NT2/D1 (cell line): ENCODE data around the gene BANF1.
"Not testable (repeated sequence)": the region's sequence is repeated elsewhere in the genome, so short reads cannot be mapped to it uniquely, and the experiment has no call there.

Experiments used
- DNase-seq: peaks from one replicate; pipeline ENCODE4 v3.0.0-alpha.2; 2011; ENCODE audit warnings: low read depth, low spot score
- H3K27me3 ChIP-seq: 2 replicates; pipeline ENCODE4 v1.6.0; 2011; ENCODE audit warnings: mild to moderate bottlenecking; ENCODE audit not compliant: insufficient read length, insufficient read depth
- H3K36me3 ChIP-seq: 2 replicates; pipeline ENCODE4 v1.6.1; 2011; ENCODE audit warnings: mild to moderate bottlenecking, low read length, mixed read lengths; ENCODE audit not compliant: insufficient read depth, insufficient read length
- H3K4me1 ChIP-seq: 2 replicates; pipeline ENCODE4 v1.5.1; 2011; ENCODE audit not compliant: insufficient read depth, insufficient read length
- H3K4me3 ChIP-seq: 2 replicates; pipeline ENCODE4 v1.5.1; 2011; ENCODE audit warnings: low read depth; ENCODE audit not compliant: insufficient read length
- H3K9ac ChIP-seq: 2 replicates; pipeline ENCODE4 v1.6.0; 2011; ENCODE audit warnings: low read depth; ENCODE audit not compliant: insufficient read length
- H3K9me3 ChIP-seq: 2 replicates; pipeline ENCODE4 v1.5.1; 2011; ENCODE audit warnings: mild to moderate bottlenecking, low read length; ENCODE audit not compliant: insufficient read depth
- SUZ12 ChIP-seq: IDR thresholded peaks from 2 replicates; pipeline ENCODE4 v1.6.1; 2011; ENCODE audit not compliant: insufficient read length, insufficient read depth; ENCODE audit errors: extremely low read depth
- YY1 ChIP-seq: IDR thresholded peaks from 2 replicates; pipeline ENCODE4 v1.6.1; 2011; ENCODE audit not compliant: insufficient read length, insufficient read depth
- ZNF274 ChIP-seq: IDR thresholded peaks from 2 replicates; pipeline ENCODE4 v1.6.1; 2011; ENCODE audit warnings: mild to moderate bottlenecking, low read depth, low read length

The BANF1 gene

DNA sequence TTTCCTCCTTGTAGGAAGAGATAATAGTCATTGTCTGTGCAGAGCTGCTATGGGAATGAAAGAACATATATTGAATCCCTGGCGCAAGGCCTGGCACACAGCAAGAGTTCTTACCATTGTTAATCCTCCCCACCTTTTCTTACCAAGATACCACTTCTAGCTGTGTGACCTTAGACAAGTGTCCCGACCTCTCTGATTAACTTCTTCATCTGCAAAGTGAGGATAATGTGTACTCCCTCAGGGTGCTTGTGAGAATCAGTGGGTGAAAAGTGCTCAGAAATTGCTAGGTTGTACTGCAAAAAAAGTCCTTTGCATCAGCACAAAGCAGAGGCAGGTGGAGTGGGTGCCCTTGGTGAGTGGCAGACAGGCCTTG is 5.8 kb downstream of the BANF1 start:
- H3K4me3 ChIP-seq, result no peak overlapping the region
- H3K27me3 ChIP-seq, result no peaks in the 10 kb centered on the region
- no peak overlapping the region for H3K9ac ChIP-seq
- DNase-seq, result no peak
- no peaks in the 10 kb centered on the region for H3K9me3 ChIP-seq
- peaks cover 8% of the 10 kb centered on the region for H3K4me1 ChIP-seq
- H3K36me3 ChIP-seq, result peaks cover 31% of the 10 kb centered on the region
- TF ChIP-seq YY1 (no peak), ZNF274 (no peak), SUZ12 (no peak)

DNA sequence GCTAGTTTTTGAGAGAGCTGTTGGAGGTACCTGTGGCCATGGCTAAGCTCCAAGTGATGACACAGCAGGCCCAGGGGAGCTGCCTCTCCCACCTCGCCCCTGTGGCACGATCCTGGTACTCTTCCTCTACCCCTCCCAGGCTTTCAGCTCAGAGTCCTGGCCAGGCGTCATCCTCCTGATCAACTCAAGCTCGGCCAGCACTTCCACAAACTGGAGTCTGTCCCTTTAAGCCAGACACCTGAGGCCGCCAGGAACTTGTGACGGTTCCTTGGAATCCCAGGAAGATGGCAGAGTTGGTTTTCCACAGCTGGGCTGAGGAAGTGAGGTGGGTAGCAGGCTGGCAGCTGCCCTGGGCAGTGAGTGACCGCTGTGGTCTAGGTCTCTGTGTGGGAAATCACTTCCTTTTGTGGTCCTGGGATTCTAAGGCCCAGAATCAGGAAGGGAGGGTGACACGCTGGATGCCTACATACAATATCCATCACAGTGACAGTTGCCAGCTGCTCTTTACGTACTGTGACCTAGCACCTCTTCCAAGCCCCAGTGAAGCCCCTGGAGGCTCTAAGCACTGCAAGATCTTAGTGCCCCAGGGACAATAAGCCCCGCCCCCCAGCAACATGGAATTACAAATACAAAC is 6.3 kb downstream of the BANF1 start:
- Histone ChIP-seq H3K27me3 (no peaks in the 10 kb centered on the region), H3K4me3 (no peak overlapping the region), H3K9ac (no peak overlapping the region), H3K9me3 (no peaks in the 10 kb centered on the region), H3K36me3 (peaks cover 27% of the 10 kb centered on the region), H3K4me1 (peaks cover 8% of the 10 kb centered on the region)
- DNase-seq, result no peak
- TF ChIP-seq SUZ12 (no peak), YY1 (no peak), ZNF274 (no peak)

DNA sequence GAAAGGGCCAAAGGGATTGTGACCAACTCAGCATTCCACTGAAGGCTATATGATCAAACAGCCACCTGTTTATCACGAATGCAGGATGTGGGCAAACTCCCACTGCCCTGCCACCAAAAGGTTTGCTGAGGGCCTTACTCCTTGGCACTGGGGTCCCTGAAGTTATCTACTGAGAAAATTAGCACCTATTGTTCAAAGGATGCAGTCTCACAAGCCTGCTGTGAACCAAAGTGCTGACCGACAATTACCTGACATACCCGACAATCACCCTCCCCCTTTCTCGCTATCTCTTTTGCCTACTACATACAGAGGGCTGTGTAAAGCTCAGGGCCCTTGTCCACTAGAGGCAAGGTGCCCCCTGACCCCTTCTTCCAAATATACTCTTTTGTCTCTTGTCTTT is 7.7 kb downstream of the BANF1 start:
- not testable (repeated sequence) for DNase-seq, H3K4me1 ChIP-seq, H3K4me3 ChIP-seq, H3K9ac ChIP-seq, H3K9me3 ChIP-seq, H3K27me3 ChIP-seq
- H3K36me3 ChIP-seq, result peaks cover 14% of the 10 kb centered on the region

DNA sequence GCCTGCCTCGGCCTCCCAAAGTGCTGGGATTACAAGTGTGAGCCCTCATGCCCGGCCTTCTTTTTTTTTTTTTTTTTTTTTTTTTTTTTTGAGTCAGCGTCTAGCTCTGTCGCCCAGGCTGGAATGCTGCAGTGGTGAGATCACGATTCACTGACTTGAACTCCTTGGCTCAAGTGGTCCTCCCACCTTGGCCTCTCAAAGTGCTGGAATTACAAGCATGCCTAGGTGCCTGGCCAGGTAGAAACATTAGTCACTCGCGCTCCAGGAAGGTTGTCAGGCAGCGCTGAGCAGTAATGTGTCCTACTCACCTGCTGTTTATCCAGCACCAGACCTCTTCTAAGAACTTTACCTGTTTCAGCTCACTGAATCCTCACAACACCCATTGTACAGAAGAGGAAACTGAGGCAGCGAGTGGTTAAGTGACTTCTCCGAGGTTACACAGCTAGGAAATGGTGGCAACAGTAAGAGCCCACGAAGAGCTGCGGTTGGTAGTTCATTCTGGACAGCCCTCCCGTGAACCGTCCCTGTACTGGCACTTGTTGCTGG is 9.0 kb downstream of the BANF1 start:
- no peak overlapping the region for H3K9ac ChIP-seq
- H3K27me3 ChIP-seq, result no peaks in the 10 kb centered on the region
- no peaks in the 10 kb centered on the region for H3K9me3 ChIP-seq
- H3K36me3 ChIP-seq, result peaks cover 2% of the 10 kb centered on the region
- H3K4me3 ChIP-seq, result no peak overlapping the region
- TF ChIP-seq YY1 (no peak), ZNF274 (no peak), SUZ12 (no peak)
- peak; percentile 15 for DNase-seq
- peaks cover 13% of the 10 kb centered on the region for H3K4me1 ChIP-seq

DNA sequence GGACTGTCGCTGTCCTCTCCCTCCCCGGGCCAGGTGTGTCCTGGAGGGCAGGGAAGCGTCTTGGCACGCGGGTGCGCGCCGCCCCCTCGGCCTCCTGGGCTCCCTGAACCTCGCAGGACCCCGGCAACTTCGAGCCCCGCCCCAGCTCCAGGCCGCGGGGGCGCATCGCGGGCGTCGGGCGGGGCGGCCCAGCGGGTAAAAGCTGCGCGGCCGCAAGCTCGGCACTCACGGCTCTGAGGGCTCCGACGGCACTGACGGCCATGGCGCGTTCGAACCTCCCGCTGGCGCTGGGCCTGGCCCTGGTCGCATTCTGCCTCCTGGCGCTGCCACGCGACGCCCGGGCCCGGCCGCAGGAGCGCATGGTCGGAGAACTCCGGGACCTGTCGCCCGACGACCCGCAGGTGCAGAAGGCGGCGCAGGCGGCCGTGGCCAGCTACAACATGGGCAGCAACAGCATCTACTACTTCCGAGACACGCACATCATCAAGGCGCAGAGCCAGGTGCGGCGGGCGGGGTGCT is 9.5 kb downstream of the BANF1 start, which contains the start of gene CST6:
TSS of gene CST6 (plus strand) at position 224 of the 519 bp plus-strand sequence. CDS start at position 261, 37 bp downstream.
- Histone ChIP-seq H3K36me3 (no peaks in the 10 kb centered on the region), H3K9ac (no peak within 1 kb of the TSS), H3K9me3 (no peaks in the 10 kb centered on the region), H3K4me1 (peaks cover 11% of the 10 kb centered on the region), H3K4me3 (no peak within 1 kb of the TSS), H3K27me3 (no peaks in the 10 kb centered on the region)
- no peak for DNase-seq
- TF ChIP-seq ZNF274 (no peak), SUZ12 (no peak), YY1 (no peak)

DNA sequence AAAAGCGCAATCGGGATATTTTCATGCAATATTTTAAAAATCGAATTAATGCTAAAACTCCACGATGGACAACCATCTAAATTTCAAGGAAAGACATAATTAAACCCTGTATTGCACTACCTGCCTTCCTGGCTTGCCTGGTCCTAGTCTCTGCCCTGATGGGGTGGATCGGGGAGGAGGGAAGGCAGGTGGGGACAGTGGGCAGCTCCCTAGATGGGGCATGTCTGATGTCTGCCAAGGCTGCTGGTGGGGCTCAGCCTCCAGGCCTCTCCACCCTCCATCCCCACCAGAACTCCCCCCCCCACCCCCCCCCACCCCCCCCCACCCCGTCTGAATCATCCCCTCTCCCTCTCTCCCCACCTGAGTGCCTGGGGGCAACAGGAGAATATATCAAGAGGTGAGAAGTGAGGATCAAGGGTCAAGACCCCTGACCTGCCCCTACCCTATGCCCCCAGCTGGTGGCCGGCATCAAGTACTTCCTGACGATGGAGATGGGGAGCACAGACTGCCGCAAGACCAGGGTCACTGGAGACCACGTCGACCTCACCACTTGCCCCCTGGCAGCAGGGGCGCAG is 10.2 kb downstream of the BANF1 start:
- H3K4me3 ChIP-seq, result no peak overlapping the region
- H3K9me3 ChIP-seq, result no peaks in the 10 kb centered on the region
- peaks cover 10% of the 10 kb centered on the region for H3K4me1 ChIP-seq
- H3K36me3 ChIP-seq, result no peaks in the 10 kb centered on the region
- TF ChIP-seq ZNF274 (no peak), SUZ12 (no peak), YY1 (no peak)
- no peak for DNase-seq
- H3K9ac ChIP-seq, result no peak overlapping the region
- no peaks in the 10 kb centered on the region for H3K27me3 ChIP-seq

DNA sequence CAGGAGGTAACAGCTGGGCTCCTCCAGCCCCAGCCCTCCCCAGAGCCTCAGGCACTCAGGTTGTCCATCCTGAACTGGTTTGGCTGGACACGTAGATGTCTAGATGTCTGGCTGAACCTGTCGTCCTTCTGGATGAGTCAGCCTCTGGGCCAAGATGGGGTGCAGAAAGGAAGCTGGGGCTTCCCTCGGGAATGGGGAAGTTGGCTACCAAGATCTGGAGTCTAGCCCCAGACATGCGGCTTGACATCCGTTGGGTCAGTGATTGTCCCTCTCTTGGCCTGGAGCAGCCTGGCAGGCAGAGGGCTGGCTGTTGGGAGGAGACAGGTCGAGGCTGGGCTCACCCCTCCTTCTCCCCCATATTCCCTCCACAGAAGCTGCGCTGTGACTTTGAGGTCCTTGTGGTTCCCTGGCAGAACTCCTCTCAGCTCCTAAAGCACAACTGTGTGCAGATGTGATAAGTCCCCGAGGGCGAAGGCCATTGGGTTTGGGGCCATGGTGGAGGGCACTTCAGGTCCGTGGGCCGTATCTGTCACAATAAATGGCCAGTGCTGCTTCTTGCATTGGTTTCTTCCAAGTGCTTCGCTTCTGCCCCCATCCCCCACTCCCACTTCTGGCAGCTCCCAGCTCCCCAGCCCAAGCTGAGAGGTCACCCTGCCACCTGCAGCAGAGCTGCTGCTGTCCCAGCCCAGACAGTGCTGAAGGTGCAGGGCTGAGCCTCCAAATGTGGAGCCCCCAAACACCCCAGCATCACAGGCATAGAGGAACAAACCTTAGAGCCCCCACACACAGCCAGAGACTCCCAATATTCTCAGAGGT is 10.9 kb downstream of the BANF1 start:
- Histone ChIP-seq H3K9ac (no peak overlapping the region), H3K36me3 (no peaks in the 10 kb centered on the region), H3K4me1 (peaks cover 7% of the 10 kb centered on the region), H3K9me3 (no peaks in the 10 kb centered on the region), H3K27me3 (no peaks in the 10 kb centered on the region), H3K4me3 (no peak overlapping the region)
- TF ChIP-seq ZNF274, result no peak
- no peak for TF ChIP-seq SUZ12
- no peak for TF ChIP-seq YY1
- DNase-seq, result no peak
